Pons (tissue), 1 donor: Measurements from ENCODE around the gene FAM217B.

ENCODE experiments used
- DNase-seq: peaks from one replicate; pipeline ENCODE4 v3.0.0-alpha.2; 2016; ENCODE audit warnings: low spot score

Gene FAM217B, protein sequence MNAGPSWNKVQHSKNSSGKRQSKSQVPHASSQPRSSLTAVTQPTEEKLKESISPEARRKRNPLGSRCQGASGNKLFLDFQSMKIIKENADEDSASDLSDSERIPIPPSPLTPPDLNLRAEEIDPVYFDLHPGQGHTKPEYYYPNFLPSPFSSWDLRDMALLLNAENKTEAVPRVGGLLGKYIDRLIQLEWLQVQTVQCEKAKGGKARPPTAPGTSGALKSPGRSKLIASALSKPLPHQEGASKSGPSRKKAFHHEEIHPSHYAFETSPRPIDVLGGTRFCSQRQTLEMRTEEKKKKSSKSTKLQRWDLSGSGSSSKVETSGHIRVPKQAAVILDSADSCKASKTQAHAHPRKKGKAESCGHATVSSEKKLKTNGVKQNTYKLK

DNA sequence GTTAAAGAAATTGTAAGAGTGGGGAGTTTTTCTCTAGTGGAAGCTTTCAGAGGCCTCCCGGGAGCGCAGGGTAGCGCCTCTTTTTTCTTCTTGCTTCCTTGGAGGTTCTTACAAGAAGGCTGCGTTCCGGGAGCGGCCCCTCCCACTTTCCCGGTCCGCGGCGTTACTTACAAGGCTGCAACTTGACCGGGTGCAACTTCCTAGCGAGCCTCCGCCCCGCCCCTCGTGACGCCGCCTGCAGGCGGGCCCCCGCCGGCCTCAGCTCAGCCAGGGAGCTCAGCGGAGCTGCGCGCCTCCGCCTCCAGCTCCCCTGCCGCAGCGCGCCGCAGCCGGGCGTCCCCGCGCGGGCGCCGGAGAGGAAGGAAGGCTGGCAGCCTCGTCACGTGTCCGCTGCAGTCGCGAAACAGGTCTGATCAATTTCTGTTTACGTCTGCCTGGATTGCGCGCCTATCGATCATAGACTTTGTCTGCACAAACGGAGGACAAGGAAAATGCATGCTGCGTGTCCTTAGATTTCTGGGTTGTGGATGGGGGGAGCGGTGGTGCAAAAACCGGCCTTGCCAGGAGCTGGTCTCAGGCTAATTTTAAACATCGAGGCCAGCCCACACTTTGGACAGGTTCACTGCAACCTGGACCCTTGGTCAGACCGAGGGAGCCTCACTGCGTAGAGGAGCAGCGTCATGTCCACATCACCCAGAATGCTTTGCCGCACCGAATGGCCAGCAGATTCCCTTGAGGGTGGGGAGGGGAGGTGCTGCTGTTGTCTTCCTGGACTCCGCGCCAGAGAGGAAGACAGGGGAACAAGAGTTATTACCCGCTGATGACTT is at the start of gene FAM217B, which contains the start of gene PPP1R3D:
Gene FAM217B (plus strand): TSS at position 261 of the 827 bp plus-strand sequence. CDS start 3,555 bp downstream, outside the sequence.
Gene PPP1R3D (minus strand): TSS at position 177 of the 827 bp plus-strand sequence. CDS start 374 bp downstream, outside the sequence.
- peak; percentile 94 for DNase-seq

DNA sequence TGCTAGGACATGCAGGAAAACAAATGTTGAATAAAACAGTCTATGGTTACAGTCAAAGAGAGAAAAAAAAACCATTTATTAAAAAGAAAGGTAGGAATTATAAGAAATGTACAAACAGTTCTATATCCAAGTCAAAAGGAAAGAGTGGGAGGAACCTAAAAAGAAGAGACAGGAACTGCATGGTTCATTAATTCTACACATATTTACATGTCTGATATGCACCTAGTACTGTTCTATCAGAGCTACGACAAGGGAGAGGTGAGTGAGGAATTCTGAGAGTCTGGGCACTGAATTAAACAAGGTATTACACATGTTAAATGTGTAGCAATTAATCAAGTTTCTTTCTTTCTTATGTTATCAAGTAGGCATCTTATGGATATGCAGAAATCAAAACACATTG is 48.6 kb upstream of the FAM217B start:
- DNase-seq: no peak

DNA sequence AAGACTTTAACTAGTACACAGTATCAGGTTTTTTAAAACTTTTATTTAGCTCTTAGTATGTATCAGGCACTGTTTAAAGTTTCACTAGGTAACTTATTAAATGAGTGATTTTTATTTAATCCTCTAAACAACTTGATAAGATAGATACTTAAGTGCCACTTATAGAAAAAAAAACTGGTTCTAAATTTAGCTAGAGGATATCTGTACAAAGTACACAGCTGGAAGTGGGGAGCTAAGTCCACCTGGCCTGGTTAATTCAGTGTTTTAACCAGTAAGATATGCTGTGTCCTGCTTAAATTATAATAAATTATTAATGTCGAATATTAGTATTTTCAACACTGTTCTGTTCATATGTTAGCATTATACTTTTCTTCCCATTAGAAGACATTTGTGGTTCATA is 44.3 kb upstream of the FAM217B start:
- DNase-seq: no peak

DNA sequence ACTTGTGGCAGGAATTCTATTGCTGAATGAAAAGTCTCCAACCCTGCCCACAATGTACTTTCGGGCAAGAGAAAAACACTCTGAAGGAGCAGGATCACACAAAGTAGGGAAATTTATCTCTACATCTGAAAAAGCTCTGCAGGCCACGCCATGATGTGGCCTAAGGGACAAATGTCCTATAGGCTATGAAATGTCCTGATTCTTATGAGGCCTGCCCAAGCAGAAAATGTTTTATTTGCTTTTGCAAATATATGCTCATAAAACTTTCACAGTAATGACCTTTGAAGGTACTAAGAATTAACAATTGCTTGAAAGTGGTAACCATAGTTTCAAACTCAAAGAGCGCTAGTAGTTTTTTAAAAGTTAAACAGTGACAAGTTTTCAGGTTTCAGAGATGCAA is 37.7 kb upstream of the FAM217B start:
- DNase-seq: no peak

DNA sequence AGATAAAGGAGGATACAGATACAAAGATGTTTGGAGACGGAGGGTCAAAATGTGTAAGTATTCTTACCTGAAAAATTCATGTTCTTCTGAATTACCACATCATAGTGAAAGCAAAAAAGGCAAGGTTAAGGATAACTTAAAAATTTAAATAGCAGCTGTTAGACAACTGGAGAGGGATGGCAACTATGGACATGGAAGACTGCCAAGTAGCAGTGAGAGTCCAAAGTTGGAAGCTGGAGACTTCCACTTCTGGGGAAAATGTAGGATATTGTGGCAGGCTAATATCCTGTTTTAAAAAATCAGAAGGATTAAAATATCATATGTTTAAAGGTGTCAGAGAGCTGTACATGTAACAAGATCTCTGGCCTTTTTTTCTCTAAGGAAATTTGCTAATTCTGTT is 36.6 kb upstream of the FAM217B start:
- no peak for DNase-seq

DNA sequence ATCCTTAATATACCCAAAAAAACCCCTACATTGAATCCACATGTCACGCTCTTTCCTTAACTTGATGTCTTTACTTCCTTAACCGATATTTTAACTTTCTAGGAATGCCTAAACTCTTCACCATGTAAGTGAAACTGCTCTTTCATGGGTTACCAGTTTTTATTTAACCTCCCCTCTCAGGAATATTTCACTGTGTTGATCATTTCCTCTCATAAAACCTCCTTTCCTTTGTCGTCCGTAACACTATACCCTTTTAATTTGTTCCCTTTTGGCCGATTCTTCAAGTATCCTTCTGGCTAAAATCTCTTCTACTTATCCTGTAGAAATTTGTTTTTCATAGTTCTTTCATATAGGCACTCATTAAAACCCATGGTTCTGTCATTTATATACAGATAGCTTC is 31.3 kb upstream of the FAM217B start:
- no peak for DNase-seq

DNA sequence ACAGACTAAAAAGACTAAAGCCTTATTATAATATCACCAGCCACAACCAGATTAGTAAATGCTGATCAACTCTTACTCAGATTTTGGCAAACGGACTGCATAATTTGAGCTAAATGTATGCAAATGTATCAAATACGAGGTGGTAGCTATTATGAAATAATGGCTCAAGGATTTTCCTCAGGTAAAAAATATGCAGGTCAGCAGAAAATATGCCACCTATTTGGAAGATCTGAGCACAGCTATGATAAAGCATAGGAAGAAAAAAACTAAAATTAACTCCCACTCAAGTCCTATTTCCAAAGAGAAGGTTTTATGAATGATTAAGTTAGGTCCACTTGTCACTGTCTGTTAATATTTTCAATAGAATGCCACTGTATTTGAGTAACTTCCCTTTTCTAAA is 29.1 kb upstream of the FAM217B start:
- no peak for DNase-seq

DNA sequence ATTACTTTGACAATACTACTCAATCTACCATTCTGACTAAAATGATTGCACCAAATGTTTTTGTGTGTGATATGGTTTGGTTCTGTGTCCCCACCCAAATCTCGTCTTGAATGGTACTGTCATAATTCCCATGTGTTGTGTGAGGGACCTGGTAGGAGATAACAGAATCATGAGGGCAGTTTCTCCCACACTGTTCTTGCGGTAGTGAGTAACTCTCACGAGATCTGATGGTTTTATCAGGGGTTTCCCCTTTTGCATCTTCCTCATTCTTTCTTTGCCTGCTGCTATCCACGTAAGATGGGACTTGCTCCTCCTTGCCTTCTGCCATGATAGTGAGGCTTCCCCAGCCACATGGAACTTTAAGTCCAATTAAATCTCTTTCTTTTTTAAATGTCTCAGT is 27.6 kb upstream of the FAM217B start:
- no peak for DNase-seq

DNA sequence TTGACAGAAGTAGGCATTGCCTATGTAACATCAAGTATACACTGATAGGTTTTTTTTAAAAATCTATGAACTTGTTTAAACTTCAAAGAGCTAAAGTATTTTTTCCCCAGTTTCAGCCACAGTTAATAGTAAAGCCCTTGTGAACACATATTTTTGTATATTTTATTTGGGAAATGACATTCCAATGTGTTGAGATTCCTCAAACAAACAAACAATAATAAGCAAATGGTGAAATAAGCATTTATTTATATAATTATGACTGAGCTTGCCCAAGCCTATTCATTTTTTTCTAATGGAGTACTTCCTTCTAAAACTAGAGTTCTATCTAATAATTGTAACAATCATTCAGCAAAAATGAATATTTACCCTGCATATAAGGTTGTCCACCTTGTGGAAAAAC is 19.2 kb upstream of the FAM217B start:
- DNase-seq: no peak

DNA sequence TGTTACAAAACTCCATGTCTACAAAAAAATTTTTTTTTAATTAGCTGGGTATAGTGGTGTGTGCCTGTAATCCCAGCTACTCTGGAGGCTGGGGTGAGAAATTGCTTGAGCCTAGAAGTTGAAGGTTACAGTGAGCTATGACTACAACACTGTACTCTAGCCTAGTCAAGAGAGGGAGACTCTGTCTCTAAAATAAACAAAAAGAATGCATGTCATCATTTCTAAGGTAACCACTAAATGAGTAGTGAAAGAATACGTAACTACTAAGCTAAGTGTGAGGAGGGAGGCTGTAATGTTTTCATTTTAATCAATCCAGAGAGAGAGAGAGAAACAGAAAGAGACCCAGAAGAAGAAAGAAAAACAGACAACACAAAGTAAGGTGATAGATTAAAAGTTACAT is 16.7 kb upstream of the FAM217B start:
- no peak for DNase-seq

DNA sequence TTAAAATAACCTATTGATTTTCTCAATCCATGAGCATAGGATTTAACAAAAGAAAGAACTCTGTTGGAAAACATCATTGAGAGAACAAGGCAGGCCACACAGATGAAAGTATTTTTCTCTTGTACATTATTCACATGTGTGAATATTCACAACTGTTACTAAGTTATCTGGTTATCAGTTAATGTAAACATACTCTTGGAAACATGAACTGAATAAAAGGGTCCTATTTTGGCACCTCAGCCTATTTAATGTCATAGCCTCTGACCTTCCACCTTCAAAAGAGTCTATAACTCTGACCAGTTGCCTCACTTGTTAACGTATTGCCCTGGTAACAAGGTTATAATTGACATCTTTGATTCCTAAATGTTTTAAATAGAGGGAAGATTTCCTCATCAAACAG is 14.8 kb upstream of the FAM217B start:
- no peak for DNase-seq

DNA sequence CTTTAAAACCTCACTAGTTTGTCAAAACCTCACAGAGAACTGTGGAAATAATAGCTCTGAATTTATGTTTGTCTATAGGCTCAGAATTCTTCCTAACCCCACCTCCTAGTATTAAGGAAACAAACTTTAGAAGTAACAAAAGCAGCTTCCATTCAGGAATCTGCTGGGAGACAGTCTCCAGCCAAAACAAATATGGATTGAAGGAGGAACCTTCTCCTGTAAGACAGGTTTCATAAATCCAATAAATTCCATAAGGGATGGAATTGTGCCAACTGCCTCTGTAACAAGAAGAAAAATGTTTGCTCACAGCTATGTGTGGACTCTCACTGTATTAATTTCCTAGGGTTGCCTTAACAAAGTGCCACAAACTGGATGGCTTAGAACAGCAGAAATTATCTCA is 14.3 kb upstream of the FAM217B start:
- no peak for DNase-seq

DNA sequence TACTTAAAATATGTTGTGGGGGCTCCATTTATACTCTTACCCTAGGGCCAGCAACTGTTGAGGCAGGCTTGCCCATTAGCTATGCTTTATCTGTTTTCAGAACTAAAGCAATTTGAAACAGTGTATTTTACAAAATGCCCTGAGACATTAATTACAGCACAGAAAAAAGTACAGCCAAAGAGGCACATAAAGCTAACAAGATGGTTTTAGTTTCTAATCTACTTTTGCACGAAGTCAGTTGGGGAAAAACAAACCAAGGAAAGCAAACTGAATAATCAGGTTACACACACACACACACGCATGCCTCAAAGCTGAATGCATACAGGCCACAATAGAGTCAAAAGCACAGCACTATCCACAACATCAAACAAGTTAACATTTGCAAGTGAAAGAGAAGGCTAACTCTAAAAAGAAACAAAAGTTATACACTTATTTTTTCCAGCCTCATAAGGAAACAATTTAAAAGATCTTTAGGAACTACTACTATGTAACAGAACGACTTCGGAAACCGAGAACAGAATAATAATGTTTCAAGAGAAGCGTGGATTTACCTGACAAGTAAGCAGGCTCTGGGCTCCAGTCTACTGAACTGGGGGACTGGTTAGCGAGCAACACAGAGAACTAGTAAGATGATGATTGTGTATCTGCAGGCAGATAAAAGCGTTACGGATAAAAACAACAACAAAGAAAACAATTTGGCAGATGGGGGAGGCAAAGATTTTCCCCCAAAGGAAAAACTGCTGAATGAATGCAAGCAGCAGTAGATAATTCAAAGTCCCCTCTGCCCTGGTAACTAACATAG is 8.5 kb upstream of the FAM217B start:
- no peak for DNase-seq

DNA sequence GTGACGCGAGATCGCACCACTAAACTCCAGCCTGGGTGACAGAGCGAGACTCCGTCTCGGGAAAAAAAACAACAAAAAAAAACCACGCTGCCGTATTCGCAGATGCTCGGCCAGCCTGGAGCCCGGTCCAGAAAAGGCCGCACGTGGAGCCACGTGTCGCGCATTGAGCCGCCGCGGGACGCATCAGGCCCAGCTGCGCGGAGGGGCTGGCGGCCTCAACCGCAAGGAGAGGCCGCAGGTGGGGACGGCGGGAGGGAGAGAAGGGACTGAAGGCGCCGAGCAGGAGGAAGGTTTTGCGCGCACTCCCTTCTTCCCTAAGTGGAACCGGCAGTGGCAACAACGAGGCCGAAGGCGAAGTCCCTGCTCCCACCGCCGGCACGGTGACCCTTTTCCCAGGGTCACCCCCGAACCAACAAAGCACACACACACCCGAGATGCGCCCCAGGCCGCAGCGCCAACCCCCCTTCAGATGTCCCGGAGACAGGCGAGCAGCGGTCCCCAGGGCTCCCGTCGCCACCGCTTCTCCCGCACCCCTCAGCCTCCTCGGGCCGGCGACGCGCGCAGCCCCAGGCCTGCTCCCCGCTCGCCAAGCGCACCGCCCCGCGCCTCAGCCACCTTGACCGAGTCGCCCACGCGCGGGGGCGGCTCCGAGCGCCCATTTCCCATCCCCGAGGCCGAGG is 7.4 kb upstream of the FAM217B start:
- DNase-seq: no peak

DNA sequence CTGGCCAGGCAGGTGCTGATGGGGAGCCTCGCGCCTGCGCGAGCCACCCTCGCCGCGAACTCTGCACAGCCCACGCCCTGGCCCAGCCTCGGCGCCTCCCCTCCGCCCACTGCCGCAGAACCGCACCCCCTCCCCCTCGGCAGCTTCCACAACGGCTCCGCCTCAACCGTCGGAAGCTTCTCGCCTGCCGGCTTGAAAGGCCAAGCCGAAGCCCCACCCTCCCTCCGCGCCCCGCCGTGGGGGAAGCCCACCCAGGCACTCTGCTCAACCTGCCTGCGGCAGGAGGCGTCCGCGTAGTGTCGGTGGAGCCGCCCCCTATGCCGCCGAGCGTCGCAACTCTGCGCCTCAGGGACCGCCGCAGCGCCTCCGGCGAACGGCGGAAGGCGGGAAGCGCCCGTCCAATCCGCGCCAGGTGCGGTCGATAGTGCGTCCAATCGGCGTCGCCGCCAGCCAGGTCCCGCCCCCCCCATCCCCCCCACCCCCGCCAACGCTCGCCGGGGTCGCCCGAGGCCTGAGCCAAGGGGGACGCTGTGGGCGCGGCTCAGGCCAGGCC is 6.8 kb upstream of the FAM217B start, which contains the start of gene SYCP2:
Gene SYCP2 (minus strand): TSS at position 342 of the 553 bp plus-strand sequence. CDS start 11,224 bp downstream, outside the sequence.
- DNase-seq: no peak

DNA sequence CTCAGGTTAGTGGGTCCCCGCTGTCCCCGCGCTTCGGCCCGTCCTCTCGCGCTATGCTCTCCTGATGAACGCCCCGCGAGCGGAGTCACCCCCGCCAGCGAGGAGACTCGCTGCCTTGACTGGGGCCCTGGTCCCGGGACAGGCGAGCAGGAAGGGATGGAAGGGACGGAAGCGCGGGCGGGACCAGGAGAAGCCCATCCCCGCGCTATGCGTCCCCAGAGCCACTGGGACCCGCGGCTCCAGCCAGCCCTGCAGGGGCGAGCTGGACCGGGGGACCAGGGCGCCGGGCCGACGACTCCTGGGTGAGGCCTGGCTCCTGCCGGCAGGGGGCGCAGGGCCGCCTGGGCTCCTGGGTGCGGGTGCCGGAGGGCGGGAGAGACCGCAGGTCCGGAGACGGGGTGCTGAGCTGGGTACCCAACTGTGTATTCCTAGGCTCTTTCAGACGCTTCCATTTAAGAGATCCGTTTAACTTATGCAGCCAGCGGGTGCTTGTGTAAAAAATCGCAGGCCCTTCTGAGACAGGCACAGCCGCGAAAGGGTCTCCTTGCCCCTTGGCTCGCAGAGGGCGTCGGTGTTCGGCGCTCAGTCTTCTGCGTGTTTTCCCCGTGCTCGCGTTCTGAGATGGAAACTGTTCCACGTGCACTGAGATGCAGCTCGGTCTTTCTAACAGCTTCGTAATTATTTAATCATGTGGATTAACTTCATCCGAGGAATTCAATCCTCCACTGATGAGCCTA is 6.2 kb upstream of the FAM217B start:
- DNase-seq: peak; percentile 73

DNA sequence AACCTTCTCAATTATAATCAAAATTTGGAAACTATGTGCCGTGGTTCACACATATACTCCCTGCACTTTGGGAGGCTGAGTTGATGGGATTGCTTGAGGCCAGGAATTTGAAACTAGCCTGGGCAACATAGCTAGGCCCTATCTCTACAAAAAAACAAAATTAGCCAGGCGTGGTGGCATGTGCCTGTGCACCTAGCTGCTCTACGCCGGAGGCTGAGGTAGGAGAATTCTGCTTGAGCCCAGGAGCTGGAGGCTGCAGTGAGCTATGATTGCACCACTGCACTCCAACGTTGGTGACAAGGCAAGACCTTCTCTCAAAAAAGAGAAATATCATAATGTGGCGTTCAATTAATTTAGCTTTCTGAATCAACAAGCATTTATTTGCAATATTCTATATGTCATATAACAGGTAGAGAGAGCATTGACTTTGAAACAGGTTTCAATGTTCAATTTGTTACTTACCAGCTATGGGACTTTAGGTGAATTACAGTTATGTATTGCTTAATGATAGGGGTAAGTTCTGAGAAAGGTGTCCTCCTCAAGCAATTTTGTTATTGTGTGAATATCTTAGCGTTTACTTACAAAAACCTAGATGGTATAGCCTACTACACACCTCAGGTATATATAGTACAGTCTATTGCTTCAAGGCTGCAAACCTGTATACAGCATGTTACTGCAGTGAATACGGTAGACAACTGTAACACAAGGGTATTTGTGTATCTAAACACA is 4.6 kb upstream of the FAM217B start:
- no peak for DNase-seq

DNA sequence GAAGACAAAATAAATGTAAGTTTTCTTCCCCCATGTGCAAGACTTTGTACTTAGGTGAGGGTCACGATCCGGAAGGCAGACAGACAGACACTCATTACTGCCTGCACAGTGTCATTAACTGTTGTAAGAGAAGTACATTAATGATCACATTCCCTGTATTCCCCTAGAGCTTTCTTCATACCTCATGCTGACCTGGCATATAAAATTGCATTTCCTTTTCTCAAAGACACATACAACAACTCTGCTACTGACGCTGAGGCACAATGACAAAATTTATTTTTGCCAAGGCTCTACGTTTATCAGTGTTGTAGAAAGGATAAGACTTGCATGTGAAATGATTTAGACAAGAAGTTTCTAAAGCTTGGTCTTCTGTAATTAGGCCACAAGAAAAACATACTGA is 3.8 kb upstream of the FAM217B start:
- no peak for DNase-seq

DNA sequence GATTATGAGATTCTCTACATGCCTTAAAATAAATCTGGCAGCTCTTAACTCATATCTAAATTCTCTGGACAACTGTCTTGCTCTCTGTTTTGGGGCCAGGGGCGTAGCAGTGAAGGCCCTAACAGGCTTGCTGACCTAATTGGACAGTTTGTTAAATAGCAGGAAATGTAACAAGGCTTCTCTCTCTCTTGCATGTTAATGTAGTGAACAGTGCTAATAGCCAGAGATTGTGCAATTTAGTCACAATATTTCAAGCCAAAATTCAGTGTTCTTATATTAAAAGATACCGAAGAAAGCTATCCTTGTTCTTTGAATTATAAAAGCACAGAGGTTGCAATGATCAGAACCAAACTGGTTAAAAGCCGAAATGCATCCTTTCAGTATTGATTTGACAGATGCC is 3.0 kb upstream of the FAM217B start:
- no peak for DNase-seq

DNA sequence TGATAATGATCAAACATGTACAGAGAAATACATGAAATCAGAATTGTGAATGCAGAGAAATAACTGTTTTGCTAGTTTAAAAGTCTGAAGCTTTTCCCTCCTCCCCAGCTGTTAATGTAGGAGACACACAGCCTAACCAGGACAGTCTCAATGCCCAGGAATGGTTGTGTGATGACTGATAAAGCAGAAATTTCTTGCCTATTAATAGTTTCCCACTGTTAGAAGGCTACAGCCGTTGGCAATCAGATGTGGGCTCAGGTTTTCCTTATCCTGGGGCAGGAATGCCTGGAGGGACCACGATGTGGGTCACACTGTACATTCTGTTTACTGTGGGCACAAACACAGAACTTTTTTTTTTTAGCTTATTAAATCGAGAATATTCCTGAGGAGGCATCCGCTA is 2.0 kb upstream of the FAM217B start:
- DNase-seq: no peak
